ENCODE measurements around the gene LRRFIP1.

LRRFIP1 gene

GRCh38 chr2:237726401-237726830, 99.0 kb downstream of the LRRFIP1 start:
- no peaks in the 10 kb centered on the region for H3K36me3 ChIP-seq (ENCODE audit: control insufficient read depth, insufficient read depth, low read length)
- no peak overlapping the region for H2AFZ ChIP-seq
- TF ChIP-seq CTCF (IDR thresholded peaks at IDR 0.05) = no peak
- no peak overlapping the region for H3K4me3 ChIP-seq (ENCODE audit: low read depth, low read length)
- H3K9ac ChIP-seq = no peak overlapping the region
- peaks cover 24% of the 10 kb centered on the region for H3K79me2 ChIP-seq
- H3K27me3 ChIP-seq (ENCODE audit: control insufficient read depth, insufficient read depth, low read length) = no peaks in the 10 kb centered on the region
- no peaks in the 10 kb centered on the region for H3K4me1 ChIP-seq
- H3K27ac ChIP-seq = no peak overlapping the region
- no peaks in the 10 kb centered on the region for H3K9me3 ChIP-seq (ENCODE audit: control insufficient read depth, low read length)
- no peak overlapping the region for H3K4me2 ChIP-seq (ENCODE audit: low read length)

DNA sequence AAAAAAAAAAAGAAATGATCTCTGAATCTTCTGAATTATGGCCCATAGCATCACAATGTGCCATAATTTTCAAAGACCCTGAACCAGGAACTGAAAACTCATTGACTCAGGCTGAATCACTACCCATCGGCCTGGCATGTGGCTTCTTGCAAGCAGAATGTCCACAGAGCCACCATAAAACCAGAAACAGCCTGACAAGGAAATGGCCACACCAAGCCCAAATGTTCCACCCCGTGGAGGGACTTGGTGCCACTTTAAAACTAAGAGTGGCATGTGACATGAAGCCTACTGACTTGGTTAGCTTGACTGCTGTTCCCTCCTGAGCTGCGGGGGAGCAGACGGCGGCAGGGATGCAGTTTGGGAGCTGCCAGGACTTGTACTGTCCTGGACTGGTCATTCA, 100.0 kb downstream of the LRRFIP1 start:
- Histone ChIP-seq H3K27ac (no peak overlapping the region), H3K4me1 (no peaks in the 10 kb centered on the region), H2AFZ (no peak overlapping the region)

GRCh38 chr2:237729681-237730475, 102.5 kb downstream of the LRRFIP1 start:
- Histone ChIP-seq H3K27ac (no peak overlapping the region), H3K4me2 (ENCODE audit: low read length) (no peak overlapping the region), H3K4me3 (ENCODE audit: low read depth, low read length) (no peak overlapping the region), H3K79me2 (peaks cover 29% of the 10 kb centered on the region), H3K27me3 (ENCODE audit: control insufficient read depth, insufficient read depth, low read length) (no peaks in the 10 kb centered on the region), H2AFZ (no peak overlapping the region), H3K9ac (no peak overlapping the region), H3K36me3 (ENCODE audit: control insufficient read depth, insufficient read depth, low read length) (no peaks in the 10 kb centered on the region), H3K9me3 (ENCODE audit: control insufficient read depth, low read length) (no peaks in the 10 kb centered on the region), H3K4me1 (no peaks in the 10 kb centered on the region)
- TF ChIP-seq CTCF (IDR thresholded peaks at IDR 0.05) = no peak

More for the DNA sequence above, 100.0 kb downstream of the LRRFIP1 start:
- Histone ChIP-seq H3K36me3 (ENCODE audit: control insufficient read depth, insufficient read depth, low read length) (no peaks in the 10 kb centered on the region), H3K9me3 (ENCODE audit: control insufficient read depth, low read length) (no peaks in the 10 kb centered on the region), H3K9ac (no peak overlapping the region), H3K27me3 (ENCODE audit: control insufficient read depth, insufficient read depth, low read length) (no peaks in the 10 kb centered on the region), H3K79me2 (peaks cover 27% of the 10 kb centered on the region), H3K4me3 (ENCODE audit: low read depth, low read length) (no peak overlapping the region), H3K4me2 (ENCODE audit: low read length) (no peak overlapping the region)
- TF ChIP-seq CTCF (IDR thresholded peaks at IDR 0.05) = no peak

GRCh38 chr2:237731663-237732062, 104.3 kb downstream of the LRRFIP1 start:
- H3K9me3 ChIP-seq (ENCODE audit: control insufficient read depth, low read length) = no peaks in the 10 kb centered on the region
- H3K79me2 ChIP-seq = peaks cover 24% of the 10 kb centered on the region
- H3K4me3 ChIP-seq (ENCODE audit: low read depth, low read length) = no peak overlapping the region
- H2AFZ ChIP-seq = no peak overlapping the region
- no peak overlapping the region for H3K4me2 ChIP-seq (ENCODE audit: low read length)
- H3K36me3 ChIP-seq (ENCODE audit: control insufficient read depth, insufficient read depth, low read length) = no peaks in the 10 kb centered on the region
- no peak overlapping the region for H3K9ac ChIP-seq
- no peak overlapping the region for H3K27ac ChIP-seq
- TF ChIP-seq CTCF (IDR thresholded peaks at IDR 0.05) = no peak
- no peaks in the 10 kb centered on the region for H3K27me3 ChIP-seq (ENCODE audit: control insufficient read depth, insufficient read depth, low read length)
- H3K4me1 ChIP-seq = no peaks in the 10 kb centered on the region

DNA sequence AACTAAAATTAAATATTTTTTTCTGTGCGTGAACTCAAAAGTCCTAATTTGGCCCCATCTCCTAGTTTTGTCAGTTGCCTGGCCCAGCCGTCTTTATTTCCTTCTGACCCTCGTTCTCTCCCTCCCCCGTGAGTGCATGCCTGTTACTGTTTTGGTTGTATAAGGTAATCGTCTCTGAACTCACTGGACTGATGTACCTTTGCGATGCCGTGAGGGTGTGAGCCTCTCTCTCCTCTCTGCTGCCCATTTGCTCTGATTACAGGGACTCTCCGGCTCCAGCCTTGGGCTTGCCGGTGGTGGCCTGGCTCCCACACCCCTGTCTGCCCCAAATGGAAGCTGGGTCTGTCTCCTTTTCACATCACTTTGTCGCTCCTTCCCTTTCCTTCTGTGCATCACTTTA, 104.7 kb downstream of the LRRFIP1 start:
- peaks cover 24% of the 10 kb centered on the region for H3K79me2 ChIP-seq
- H2AFZ ChIP-seq = no peak overlapping the region
- H3K4me1 ChIP-seq = no peaks in the 10 kb centered on the region
- H3K4me2 ChIP-seq (ENCODE audit: low read length) = no peak overlapping the region
- TF ChIP-seq CTCF (IDR thresholded peaks at IDR 0.05) = no peak
- no peak overlapping the region for H3K27ac ChIP-seq
- no peaks in the 10 kb centered on the region for H3K9me3 ChIP-seq (ENCODE audit: control insufficient read depth, low read length)
- H3K36me3 ChIP-seq (ENCODE audit: control insufficient read depth, insufficient read depth, low read length) = no peaks in the 10 kb centered on the region
- no peak overlapping the region for H3K4me3 ChIP-seq (ENCODE audit: low read depth, low read length)
- no peaks in the 10 kb centered on the region for H3K27me3 ChIP-seq (ENCODE audit: control insufficient read depth, insufficient read depth, low read length)
- H3K9ac ChIP-seq = no peak overlapping the region

Measured in parathyroid adenoma (tissue), 2 donors.